Trophoblast cell (in vitro differentiated cells and primary cell): ENCODE results near the gene TXNDC5.
"Not testable (repeated sequence)": the region's sequence is repeated elsewhere in the genome, so short reads cannot be mapped to it uniquely, and the experiment has no call there.

Source experiments
- DNase-seq, 2 donors: peaks; one replicate each; pipeline ENCODE4 v3.0.0-alpha.2; 2016
- H2AFZ ChIP-seq: 2 replicates; pipeline ENCODE4 v1.6.1; 2013; ENCODE audit warnings: low read length, moderate library complexity, mild to moderate bottlenecking; ENCODE audit not compliant: insufficient read depth, poor library complexity
- H2AK5ac ChIP-seq: 2 replicates; pipeline ENCODE4 v1.6.1; 2013; ENCODE audit warnings: mild to moderate bottlenecking, low read length
- H2BK120ac ChIP-seq: 2 replicates; pipeline ENCODE4 v1.6.1; 2013; ENCODE audit warnings: low read length, mild to moderate bottlenecking, moderate library complexity; ENCODE audit not compliant: insufficient read depth, poor library complexity
- H2BK12ac ChIP-seq: 2 replicates; pipeline ENCODE4 v1.6.1; 2013; ENCODE audit warnings: mild to moderate bottlenecking, low read length, moderate library complexity
- H2BK5ac ChIP-seq: 2 replicates; pipeline ENCODE4 v1.6.1; 2013; ENCODE audit warnings: low read length, low read depth, moderate library complexity, mild to moderate bottlenecking; ENCODE audit not compliant: poor library complexity
- H3K14ac ChIP-seq: 2 replicates; pipeline ENCODE4 v1.6.1; 2013; ENCODE audit warnings: mild to moderate bottlenecking, low read length
- H3K18ac ChIP-seq: 2 replicates; pipeline ENCODE4 v1.6.1; 2013; ENCODE audit warnings: mild to moderate bottlenecking, low read length
- H3K23ac ChIP-seq: 2 replicates; pipeline ENCODE4 v1.6.1; 2013; ENCODE audit warnings: low read length
- H3K27ac ChIP-seq: 2 replicates; pipeline ENCODE4 v1.5.1; 2013; ENCODE audit warnings: low read depth, mild to moderate bottlenecking, inconsistent platforms, low read length, moderate library complexity
- H3K27me3 ChIP-seq: 2 replicates; pipeline ENCODE4 v1.6.1; 2013; ENCODE audit warnings: inconsistent platforms, mild to moderate bottlenecking, low read length, moderate library complexity; ENCODE audit not compliant: insufficient read depth
- H3K36me3 ChIP-seq, 2 experiments: 1 replicate in 1 of 2; 2 replicates in 1 of 2; pipeline ENCODE4 v1.6.1; 2013; ENCODE audit warnings: low read length in 2 of 2, mild to moderate bottlenecking in 2 of 2, moderate library complexity in 1 of 2; ENCODE audit not compliant: insufficient read depth in 2 of 2, control insufficient read depth in 1 of 2
- H3K4ac ChIP-seq: 2 replicates; pipeline ENCODE4 v1.6.1; 2013; ENCODE audit warnings: low read depth, mild to moderate bottlenecking, low read length, moderate library complexity
- H3K4me1 ChIP-seq, 2 experiments: 1 replicate in 1 of 2; 2 replicates in 1 of 2; pipeline ENCODE4 v1.6.1; 2013; ENCODE audit warnings: low read length in 2 of 2, mild to moderate bottlenecking in 2 of 2, moderate library complexity in 1 of 2; ENCODE audit not compliant: insufficient read depth in 2 of 2, control insufficient read depth in 1 of 2
- H3K4me2 ChIP-seq: 2 replicates; pipeline ENCODE4 v1.6.1; 2013; ENCODE audit warnings: inconsistent platforms, mild to moderate bottlenecking, low read length, moderate library complexity
- H3K4me3 ChIP-seq: 2 replicates; pipeline ENCODE4 v1.5.1; 2013; ENCODE audit warnings: mild to moderate bottlenecking, low read depth, low read length, inconsistent platforms
- H3K79me1 ChIP-seq: one replicate; pipeline ENCODE4 v1.6.1; 2013; ENCODE audit warnings: low read length
- H3K79me2 ChIP-seq: 2 replicates; pipeline ENCODE4 v1.6.1; 2013; ENCODE audit warnings: low read length, mild to moderate bottlenecking; ENCODE audit not compliant: control insufficient read depth, insufficient read depth, poor library complexity
- H3K9ac ChIP-seq: 2 replicates; pipeline ENCODE4 v1.6.1; 2013; ENCODE audit warnings: mild to moderate bottlenecking, low read length
- H3K9me3 ChIP-seq: 2 replicates; pipeline ENCODE4 v1.6.1; 2013; ENCODE audit warnings: low read depth, mild to moderate bottlenecking, control low read depth, inconsistent platforms, low read length; ENCODE audit not compliant: insufficient read depth
- H4K12ac ChIP-seq: 2 replicates; pipeline ENCODE4 v1.6.1; 2013; ENCODE audit warnings: low read depth, mild to moderate bottlenecking, low read length, moderate library complexity
- H4K8ac ChIP-seq: 2 replicates; pipeline ENCODE4 v1.6.1; 2013; ENCODE audit warnings: low read depth, mild to moderate bottlenecking, low read length, moderate library complexity
- H4K91ac ChIP-seq: one replicate; pipeline ENCODE4 v1.6.1; 2013; ENCODE audit warnings: low read depth, mild to moderate bottlenecking, low read length, moderate library complexity
- WGBS: extraction: QIAGEN DNeasy Blood & Tissue Kit; methylation state at CpG from one replicate; pipeline ENCODE4 v1.1.7; 2013; ENCODE audit warnings: missing lambda C conversion rate; ENCODE audit not compliant: insufficient read length, insufficient coverage; ENCODE audit errors: extremely low coverage; 5-methylcytosine and 5-hydroxymethylcytosine counted together

Gene TXNDC5

GRCh38 chr6:7894262-7895124 is 16.1 kb downstream of the TXNDC5 start:
- no peak for DNase-seq
- Histone ChIP-seq H3K4me2 (no peak overlapping the region), H3K79me1 (no peaks in the 10 kb centered on the region), H3K9ac (no peak overlapping the region), H4K91ac (no peak overlapping the region), H2AK5ac (no peak overlapping the region), H3K18ac (no peak overlapping the region), H3K14ac (no peak overlapping the region), H2BK120ac (no peak overlapping the region), H3K4ac (no peak overlapping the region), H3K27ac (no peak overlapping the region), H2AFZ (no peak overlapping the region), H2BK5ac (no peak overlapping the region), H4K12ac (no peak overlapping the region), H4K8ac (no peak overlapping the region), H3K27me3 (no peaks in the 10 kb centered on the region), H3K4me1 (no peaks in the 10 kb centered on the region), H2BK12ac (no peak overlapping the region), H3K23ac (no peak overlapping the region), H3K4me3 (no peak overlapping the region), H3K9me3 (peaks cover 3% of the 10 kb centered on the region), H3K36me3 (peaks cover 57 to 76% of the 10 kb centered on the region in 2 experiments), H3K79me2 (no peaks in the 10 kb centered on the region)
- no CpG with 5 or more reads among the region's 13 CpGs for WGBS

- H3K4me3 ChIP-seq = no peak overlapping the region
- no peak overlapping the region for H2BK12ac ChIP-seq
- no peak overlapping the region for H3K4me2 ChIP-seq
- H4K91ac ChIP-seq = no peak overlapping the region
- H3K14ac ChIP-seq = no peak overlapping the region
- DNase-seq = no peak
- H3K9me3 ChIP-seq = peaks cover 3% of the 10 kb centered on the region
- H4K12ac ChIP-seq = no peak overlapping the region
- no peak overlapping the region for H2AK5ac ChIP-seq
- H3K4me1 ChIP-seq = no peaks in the 10 kb centered on the region
- H2BK5ac ChIP-seq = no peak overlapping the region
- H3K79me1 ChIP-seq = no peaks in the 10 kb centered on the region
- peaks cover 55 to 77% of the 10 kb centered on the region in 2 experiments for H3K36me3 ChIP-seq
- no CpG with 5 or more reads among the region's 12 CpGs for WGBS
- no peak overlapping the region for H3K27ac ChIP-seq
- no peak overlapping the region for H3K23ac ChIP-seq
- H3K18ac ChIP-seq = no peak overlapping the region
- H4K8ac ChIP-seq = no peak overlapping the region
- no peak overlapping the region for H3K4ac ChIP-seq
- no peak overlapping the region for H3K9ac ChIP-seq
- no peaks in the 10 kb centered on the region for H3K27me3 ChIP-seq
- H2AFZ ChIP-seq = no peak overlapping the region
- no peaks in the 10 kb centered on the region for H3K79me2 ChIP-seq
- H2BK120ac ChIP-seq = no peak overlapping the region
Observed at GRCh38 chr6:7893342-7893741, 17.2 kb downstream of the TXNDC5 start.

GRCh38 chr6:7892367-7892766 is 18.2 kb downstream of the TXNDC5 start:
- H3K23ac ChIP-seq, H2BK5ac ChIP-seq, H3K4me1 ChIP-seq, H3K14ac ChIP-seq, H4K8ac ChIP-seq, H2AK5ac ChIP-seq, H2AFZ ChIP-seq, H3K9me3 ChIP-seq, H2BK120ac ChIP-seq, H4K12ac ChIP-seq, H3K79me2 ChIP-seq, DNase-seq, H3K9ac ChIP-seq, H4K91ac ChIP-seq, H3K4ac ChIP-seq, H2BK12ac ChIP-seq, H3K4me3 ChIP-seq, H3K79me1 ChIP-seq, H3K4me2 ChIP-seq, H3K27ac ChIP-seq, H3K27me3 ChIP-seq, H3K18ac ChIP-seq: not testable (repeated sequence)
- H3K36me3 ChIP-seq = peaks cover 56 to 77% of the 10 kb centered on the region in 2 experiments
- no CpG with 5 or more reads among the region's 4 CpGs for WGBS

GRCh38 chr6:7891078-7891872 is 19.3 kb downstream of the TXNDC5 start:
- Histone ChIP-seq H2BK120ac (no peak overlapping the region), H3K14ac (no peak overlapping the region), H2BK12ac (no peak overlapping the region), H3K79me2 (no peaks in the 10 kb centered on the region), H3K4ac (no peak overlapping the region), H4K91ac (no peak overlapping the region), H2BK5ac (no peak overlapping the region), H3K36me3 (peaks cover 59 to 81% of the 10 kb centered on the region in 2 experiments), H3K18ac (no peak overlapping the region), H3K9me3 (peaks cover 3% of the 10 kb centered on the region), H3K4me1 (no peaks in the 10 kb centered on the region), H2AFZ (no peak overlapping the region), H3K4me2 (no peak overlapping the region), H4K12ac (no peak overlapping the region), H3K79me1 (no peaks in the 10 kb centered on the region), H3K4me3 (no peak overlapping the region), H4K8ac (no peak overlapping the region), H3K9ac (no peak overlapping the region), H3K27me3 (no peaks in the 10 kb centered on the region), H2AK5ac (no peak overlapping the region), H3K27ac (no peak overlapping the region), H3K23ac (no peak overlapping the region)
- DNase-seq = no peak
- WGBS = no CpG with 5 or more reads among the region's 15 CpGs
